Transverse colon (tissue), 4 donors: ENCODE results near the gene UBE2L3. TPM values are rescaled to one million over a fixed set of nuclear protein-coding genes. Genes with fewer than 3 reads are reported as not detected.

Source experiments
- DNase-seq: peaks from one replicate; pipeline ENCODE4 v3.0.0-alpha.2; 2019
- H3K27ac ChIP-seq, 4 donors: fragments of 200-600 bp; sonication (generic); 2 replicates each; pipeline ENCODE4 v1.5.1; 2016 to 2018; ENCODE audit warnings: inconsistent platforms in 4 of 4
- H3K27me3 ChIP-seq: fragments of 200-600 bp; sonication (generic); 2 replicates; pipeline ENCODE4 v1.5.1; 2017; ENCODE audit warnings: inconsistent platforms
- H3K36me3 ChIP-seq, 4 donors: fragments of 200-600 bp; sonication (generic); 2 replicates each; pipeline ENCODE4 v1.5.1; 2017 to 2019; ENCODE audit warnings: inconsistent platforms in 4 of 4
- H3K4me1 ChIP-seq, 4 donors: fragments of 200-600 bp; sonication (generic); 2 replicates each; pipeline ENCODE4 v1.5.1; 2017 to 2020; ENCODE audit warnings: inconsistent platforms in 4 of 4
- H3K4me3 ChIP-seq, 4 donors: fragments of 200-600 bp; sonication (generic); 1 replicate in 1 of 4; 2 replicates in 3 of 4; pipeline versions ENCODE4 v1.5.1 to v1.6.1; 2017 to 2019; ENCODE audit warnings: inconsistent platforms in 4 of 4
- H3K9me3 ChIP-seq, 2 donors: fragments of 200-600 bp; sonication (generic); 2 replicates each; pipeline ENCODE4 v1.5.1; 2017 to 2019; ENCODE audit warnings: inconsistent platforms in 2 of 2
- CTCF ChIP-seq, 5 experiments: fragments of 200-600 bp in 3 of 5; fragments of 450-650 bp in 2 of 5; sonication (generic) in 3 of 5; IDR thresholded peaks; 1 replicate in 2 of 5; 2 replicates in 3 of 5; pipeline ENCODE4 v1.5.1; 2016 to 2017; ENCODE audit warnings: antibody characterized with exemption in 5 of 5, inconsistent platforms in 3 of 5, mild to moderate bottlenecking in 2 of 5, moderate library complexity in 1 of 5
- EP300 ChIP-seq: sonication (generic); formaldehyde crosslinking; IDR thresholded peaks from one replicate; pipeline ENCODE4 v1.6.1; 2017; ENCODE audit warnings: antibody characterized with exemption, low read depth
- POLR2A ChIP-seq: fragments of 450-650 bp; IDR thresholded peaks from one replicate; pipeline ENCODE4 v1.6.1; 2016; ENCODE audit warnings: antibody characterized with exemption, mild to moderate bottlenecking, moderate library complexity
- POLR2AphosphoS5 ChIP-seq, 3 donors: sonication (generic); formaldehyde crosslinking; IDR thresholded peaks; one replicate each; pipeline ENCODE4 v1.6.1; 2016; ENCODE audit warnings: antibody characterized with exemption in 3 of 3
- WGBS, 2 donors: methylation state at CpG; one replicate each; pipeline ENCODE4 v1.1.5; 2018; ENCODE audit warnings: low coverage in 1 of 2; 5-methylcytosine and 5-hydroxymethylcytosine counted together
- in situ Hi-C, 4 donors: fragments of 200-750 bp; cut with MboI; loops; one replicate each; pipeline versions ENCODE4 v1.15.0 to v1.15.1; 2017; ENCODE audit warnings: low sequenced_read_pairs in 3 of 4, low pct_ligation_motif_present in 1 of 4, low pct_unique_long_range_greater_than_20kb in 1 of 4
- intact Hi-C: fragments of 100-400 bp; cut with DNase I; formaldehyde crosslinking; loops from one replicate; pipeline ENCODE4 v1.15.1; 2023; ENCODE audit warnings: low total_unique reads
- total RNA-seq, 4 donors: library from RNA; depleted of rRNA; stranded (reverse); fragments of >200 nt; gene quantifications; one replicate each; pipeline ENCODE4 v1.1.0, GENCODE V29; 2016

Gene UBE2L3
- total RNA-seq, 4 donors from 2014 or later: 21.9 to 48.7 (median 33.5) TPM

- intact Hi-C loops: no loop called here
- H3K4me3 ChIP-seq: no peak overlapping the region
- H3K4me1 ChIP-seq: peaks cover 0 to 2% (median 0%) of the 10 kb centered on the region in 4 donors
- no peaks in the 10 kb centered on the region for H3K27me3 ChIP-seq
- no peak overlapping the region for H3K27ac ChIP-seq
- no peak for DNase-seq
- H3K9me3 ChIP-seq: no peaks in the 10 kb centered on the region
- WGBS, 2 donors: 85 to 86% methylated on average over 6 of the region's 6 CpGs
- TF ChIP-seq EP300: no peak
- no peak for TF ChIP-seq CTCF (IDR thresholded peaks at IDR 0.05)
- no peak for TF ChIP-seq POLR2A
- no peak for TF ChIP-seq POLR2AphosphoS5 (IDR thresholded peaks at IDR 0.05)
- H3K36me3 ChIP-seq: peaks cover 0 to 15% (median 6%) of the 10 kb centered on the region in 4 donors
- in situ Hi-C loops: loop anchor here in 2 of 4 donors (25.0 kb wide), 2 partner anchors 113 to 512 kb away; no protein-coding TSS in a partner anchor
Observed at GRCh38 chr22:21599053-21599893, 31.8 kb downstream of the UBE2L3 start.

- Histone ChIP-seq H3K4me1 (peaks cover 0 to 10% (median 0%) of the 10 kb centered on the region in 4 donors), H3K9me3 (no peaks in the 10 kb centered on the region), H3K4me3 (no peak overlapping the region), H3K27me3 (no peaks in the 10 kb centered on the region), H3K27ac (no peak overlapping the region), H3K36me3 (no peaks in the 10 kb centered on the region)
- WGBS, 2 donors: 80 to 90% methylated on average over 1 to 6 of the region's 6 CpGs
- in situ Hi-C loops: no loop called here
- intact Hi-C loops: no loop called here
- TF ChIP-seq POLR2A (no peak), POLR2AphosphoS5 (IDR thresholded peaks at IDR 0.05) (no peak), CTCF (IDR thresholded peaks at IDR 0.05) (no peak), EP300 (no peak)
- DNase-seq: no peak
Observed at GRCh38 chr22:21602579-21602978, 35.1 kb downstream of the UBE2L3 start.

GRCh38 chr22:21603973-21604372 lies 36.5 kb downstream of the UBE2L3 start:
- H3K4me1 ChIP-seq: peaks cover 0 to 10% (median 0%) of the 10 kb centered on the region in 4 donors
- no peak for TF ChIP-seq POLR2AphosphoS5 (IDR thresholded peaks at IDR 0.05)
- TF ChIP-seq EP300: no peak
- no peak for TF ChIP-seq POLR2A
- no peak for TF ChIP-seq CTCF (IDR thresholded peaks at IDR 0.05)
- 86 to 93% methylated on average over 2 to 9 of the region's 9 CpGs for WGBS, 2 donors
- in situ Hi-C loops (no loop called here), intact Hi-C loops (no loop called here)
- H3K27ac ChIP-seq: no peak overlapping the region
- no peaks in the 10 kb centered on the region for H3K9me3 ChIP-seq
- H3K4me3 ChIP-seq: no peak overlapping the region
- no peak for DNase-seq
- no peaks in the 10 kb centered on the region for H3K36me3 ChIP-seq
- no peaks in the 10 kb centered on the region for H3K27me3 ChIP-seq

- intact Hi-C loops (no loop called here), in situ Hi-C loops (no loop called here)
- no peak for TF ChIP-seq POLR2A
- TF ChIP-seq POLR2AphosphoS5 (IDR thresholded peaks at IDR 0.05): no peak
- TF ChIP-seq CTCF (IDR thresholded peaks at IDR 0.05): no peak
- no peak for TF ChIP-seq EP300
- no peak for DNase-seq
- H3K27me3 ChIP-seq: no peaks in the 10 kb centered on the region
- 98% methylated on average over 7 of the region's 7 CpGs; no CpG with 5 or more reads in 1 of the 2 donors for WGBS, 2 donors
- H3K36me3 ChIP-seq: peaks cover 0 to 4% (median 1%) of the 10 kb centered on the region in 4 donors
- H3K4me1 ChIP-seq: peaks cover 0 to 10% (median 0%) of the 10 kb centered on the region in 4 donors
- H3K27ac ChIP-seq: no peak overlapping the region
- H3K4me3 ChIP-seq: no peak overlapping the region
- H3K9me3 ChIP-seq: no peaks in the 10 kb centered on the region
Observed at GRCh38 chr22:21605887-21606564, 38.5 kb downstream of the UBE2L3 start.
